OCI-LY7 (cell line): ENCODE data around the gene BTBD2. TPM values are rescaled to one million over a fixed set of nuclear protein-coding genes. Genes with fewer than 3 reads are reported as not detected.

ENCODE experiments used
- BruUV-seq: library from RNA; stranded (reverse); fragments of 400-500 nt; replicated peaks from 2 replicates; lab custom pipeline; 2021; lab: Mats Ljungman, UMichigan
- CTCF ChIA-PET: fragments of 300-600 bp; sonication (Branson Sonifier 250); formaldehyde crosslinking; loops from one replicate; lab custom pipeline; 2022; ENCODE audit warnings: antibody characterized with exemption; ENCODE audit not compliant: unreplicated experiment; lab: Charles Lee
- POLR2A ChIA-PET: fragments of 300-600 bp; sonication (Branson Sonifier 250); formaldehyde crosslinking; loops from one replicate; lab custom pipeline; 2022; ENCODE audit warnings: antibody characterized with exemption; lab: Charles Lee
- DNase-seq: peaks from one replicate; pipeline ENCODE4 v3.0.0-alpha.2; 2015; ENCODE audit warnings: low spot score
- H2AFZ ChIP-seq: fragments of 200-600 bp; sonication (generic), shearing (Covaris generic); 2 replicates; pipeline ENCODE4 v1.6.1; 2014; ENCODE audit warnings: mild to moderate bottlenecking, antibody characterized with exemption, low read length, moderate library complexity
- H3K27ac ChIP-seq: fragments of 200-600 bp; sonication (generic); 2 replicates; pipeline ENCODE4 v1.5.1; 2014; ENCODE audit warnings: mixed run types, low read depth, mild to moderate bottlenecking, moderate library complexity, low read length, inconsistent platforms; ENCODE audit not compliant: poor library complexity, severe bottlenecking
- H3K36me3 ChIP-seq: fragments of 200-600 bp; sonication (generic); 2 replicates; pipeline ENCODE4 v1.6.1; 2014; ENCODE audit warnings: mild to moderate bottlenecking, antibody characterized with exemption, low read length, moderate library complexity, mixed read lengths; ENCODE audit not compliant: insufficient read depth
- H3K4me1 ChIP-seq: fragments of 200-600 bp; sonication (generic); 2 replicates; pipeline ENCODE4 v1.5.1; 2014; ENCODE audit warnings: mild to moderate bottlenecking, low read length; ENCODE audit not compliant: insufficient read depth, poor library complexity, severe bottlenecking
- H3K4me2 ChIP-seq: fragments of 200-600 bp; sonication (generic); 2 replicates; pipeline ENCODE4 v1.6.1; 2014; ENCODE audit warnings: mild to moderate bottlenecking, low read length
- H3K4me3 ChIP-seq: fragments of 200-600 bp; sonication (generic); 2 replicates; pipeline ENCODE4 v1.5.1; 2014; ENCODE audit warnings: mild to moderate bottlenecking, low read depth, low read length; ENCODE audit not compliant: poor library complexity, severe bottlenecking
- H3K79me2 ChIP-seq: fragments of 200-600 bp; sonication (generic); 2 replicates; pipeline ENCODE4 v1.6.1; 2016; ENCODE audit warnings: low read depth, mild to moderate bottlenecking, low read length, moderate library complexity, mixed read lengths; ENCODE audit not compliant: insufficient read depth
- H3K9me2 ChIP-seq: fragments of 200-600 bp; sonication (generic); 2 replicates; pipeline ENCODE4 v1.6.1; 2016; ENCODE audit warnings: mild to moderate bottlenecking, low read length, mixed read lengths; ENCODE audit not compliant: insufficient read depth
- H3K9me3 ChIP-seq: fragments of 200-600 bp; sonication (generic); 2 replicates; pipeline ENCODE4 v1.6.1; 2014; ENCODE audit warnings: mild to moderate bottlenecking, mixed run types, low read length, mixed read lengths
- H4K20me1 ChIP-seq: fragments of 200-600 bp; sonication (generic); 2 replicates; pipeline ENCODE4 v1.6.1; 2014; ENCODE audit warnings: mild to moderate bottlenecking, antibody characterized with exemption, low read length, moderate library complexity, mixed read lengths; ENCODE audit not compliant: insufficient read depth
- EZH2phosphoT487 ChIP-seq: fragments of 200-600 bp; sonication (generic); IDR thresholded peaks from 2 replicates; pipeline ENCODE4 v1.6.1; 2018; ENCODE audit warnings: low read depth, borderline replicate concordance, mild to moderate bottlenecking, mixed run types, antibody characterized with exemption, low read length, moderate library complexity, mixed read lengths
- intact Hi-C: fragments of 100-400 bp; cut with micrococcal nuclease; formaldehyde crosslinking; loops from one replicate; pipeline ENCODE4 v1.10.0; 2022; ENCODE audit not compliant: unreplicated experiment
- total RNA-seq, 2 experiments: library from RNA; depleted of rRNA in 1 of 2; stranded (reverse); fragments of >200 nt in 1 of 2; shearing (Covaris generic) in 1 of 2; gene quantifications; 2 replicates each; pipeline ENCODE4 v1.2.3, GENCODE V29; 2014 to 2022
- TF ChIP-seq, protein P1 (sequence below): fragments of 200-600 bp; sonication (generic); conservative IDR thresholded peaks from 2 replicates; pipeline ENCODE4 v1.5.1; 2014; ENCODE audit warnings: mild to moderate bottlenecking, antibody characterized with exemption, low read length, moderate library complexity, mixed read lengths

The BTBD2 gene
- total RNA-seq, 2 experiments from 2014 or later: 53.9 to 91.6 TPM

DNA sequence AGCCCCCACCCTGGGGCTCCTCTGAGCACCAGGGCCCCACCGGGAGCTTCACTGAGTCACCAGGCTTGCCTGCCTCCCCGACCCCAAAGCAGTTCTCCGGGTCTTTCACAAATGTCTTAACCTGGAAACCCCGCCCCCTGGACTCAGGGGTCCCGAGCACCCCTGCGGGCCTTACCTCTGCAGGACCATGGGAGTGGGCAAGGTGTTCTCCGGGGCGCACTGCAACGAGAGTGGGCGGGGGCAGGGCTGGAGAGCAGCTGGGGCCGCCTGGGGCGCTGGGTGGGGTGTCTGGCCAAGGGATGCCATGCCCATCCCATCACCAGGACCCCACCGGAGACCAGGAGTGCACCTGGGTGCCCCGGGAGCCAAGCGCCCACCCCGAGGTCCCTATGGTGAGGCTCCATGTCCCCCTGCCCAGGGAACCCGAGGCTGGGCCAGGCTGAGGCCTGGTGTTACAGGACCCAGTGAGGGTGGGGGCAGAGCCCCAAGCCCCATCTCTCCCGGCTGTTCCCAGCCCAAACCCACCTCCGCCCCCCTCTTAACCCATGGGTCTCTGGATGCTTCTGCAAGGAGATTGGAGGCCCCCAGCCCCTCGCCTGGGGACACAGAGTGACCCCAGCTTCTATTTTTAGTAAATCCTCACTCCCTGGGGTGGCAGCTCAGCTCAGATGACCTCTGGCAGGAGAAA, 24.6 kb upstream of the BTBD2 start:
- Histone ChIP-seq H3K4me2 (no peak overlapping the region), H3K9me3 (no peaks in the 10 kb centered on the region), H3K36me3 (peaks cover 64% of the 10 kb centered on the region), H3K9me2 (no peaks in the 10 kb centered on the region), H2AFZ (no peak overlapping the region), H3K4me3 (no peak overlapping the region), H3K4me1 (peaks cover 40% of the 10 kb centered on the region), H4K20me1 (no peaks in the 10 kb centered on the region), H3K27ac (no peak overlapping the region), H3K79me2 (0 out of 2 replicates have a peak, but pooled peaks cover 4% of the 10 kb centered on the region)
- POLR2A ChIA-PET: no interaction called here
- no peak for TF ChIP-seq EZH2phosphoT487
- TF ChIP-seq, protein P1, sequence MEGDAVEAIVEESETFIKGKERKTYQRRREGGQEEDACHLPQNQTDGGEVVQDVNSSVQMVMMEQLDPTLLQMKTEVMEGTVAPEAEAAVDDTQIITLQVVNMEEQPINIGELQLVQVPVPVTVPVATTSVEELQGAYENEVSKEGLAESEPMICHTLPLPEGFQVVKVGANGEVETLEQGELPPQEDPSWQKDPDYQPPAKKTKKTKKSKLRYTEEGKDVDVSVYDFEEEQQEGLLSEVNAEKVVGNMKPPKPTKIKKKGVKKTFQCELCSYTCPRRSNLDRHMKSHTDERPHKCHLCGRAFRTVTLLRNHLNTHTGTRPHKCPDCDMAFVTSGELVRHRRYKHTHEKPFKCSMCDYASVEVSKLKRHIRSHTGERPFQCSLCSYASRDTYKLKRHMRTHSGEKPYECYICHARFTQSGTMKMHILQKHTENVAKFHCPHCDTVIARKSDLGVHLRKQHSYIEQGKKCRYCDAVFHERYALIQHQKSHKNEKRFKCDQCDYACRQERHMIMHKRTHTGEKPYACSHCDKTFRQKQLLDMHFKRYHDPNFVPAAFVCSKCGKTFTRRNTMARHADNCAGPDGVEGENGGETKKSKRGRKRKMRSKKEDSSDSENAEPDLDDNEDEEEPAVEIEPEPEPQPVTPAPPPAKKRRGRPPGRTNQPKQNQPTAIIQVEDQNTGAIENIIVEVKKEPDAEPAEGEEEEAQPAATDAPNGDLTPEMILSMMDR: no peak
- no TSS peak for BruUV-seq
- no peak for DNase-seq
- CTCF ChIA-PET: no interaction called here
- intact Hi-C loops: no loop called here

DNA sequence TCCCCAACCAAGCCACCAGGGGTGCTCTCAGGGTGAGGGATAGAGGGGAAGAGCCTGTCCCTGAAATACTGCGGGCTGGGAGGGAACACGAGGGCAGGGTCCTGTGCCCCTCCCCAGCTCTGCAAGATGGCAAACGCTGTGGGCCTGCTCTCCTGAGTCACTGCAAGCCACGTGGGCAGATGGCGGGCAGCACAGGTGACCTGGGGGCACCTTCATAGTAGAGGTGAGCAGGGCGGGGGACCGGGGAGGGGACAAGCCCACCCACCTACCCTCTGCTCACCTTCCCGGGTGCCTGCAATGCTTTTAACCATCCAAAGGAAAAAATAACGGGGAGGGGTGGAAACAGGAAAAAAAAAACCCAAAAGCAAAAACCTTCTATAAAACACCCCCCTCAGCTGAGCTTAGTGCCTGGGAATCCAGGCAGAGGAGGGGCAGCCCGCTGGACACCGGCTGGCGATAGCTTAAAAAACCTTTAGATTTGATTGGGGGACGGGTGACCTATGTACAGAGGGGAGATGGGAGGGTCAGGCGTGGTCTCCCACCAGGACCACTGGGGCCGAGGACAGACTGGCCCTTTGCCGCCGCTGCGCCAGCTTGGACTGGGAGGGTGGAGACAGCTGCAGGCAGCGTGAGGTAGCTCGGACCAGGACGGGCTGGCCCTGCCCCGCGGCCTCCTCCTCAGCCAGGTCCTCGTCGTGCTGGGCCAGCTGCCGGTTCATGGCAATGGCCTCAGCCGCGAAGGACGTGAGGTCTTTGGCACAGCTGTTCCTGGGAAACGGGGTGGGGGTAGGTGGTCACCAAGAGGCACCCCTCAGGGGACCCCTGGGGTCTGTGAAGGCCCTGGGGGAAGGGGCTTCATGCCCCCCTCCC, 23.8 kb upstream of the BTBD2 start:
- peaks cover 57% of the 10 kb centered on the region for H3K36me3 ChIP-seq
- intact Hi-C loops: no loop called here
- no peak overlapping the region for H3K4me3 ChIP-seq
- ChIA-PET CTCF (no interaction called here), POLR2A (no interaction called here)
- no peak overlapping the region for H2AFZ ChIP-seq
- no peak overlapping the region for H3K4me2 ChIP-seq
- 0 out of 2 replicates have a peak, but pooled peaks cover 4% of the 10 kb centered on the region for H3K79me2 ChIP-seq
- no peak for DNase-seq
- H3K9me2 ChIP-seq: no peaks in the 10 kb centered on the region
- TF ChIP-seq, protein P1: no peak
- TF ChIP-seq EZH2phosphoT487: no peak
- no TSS peak for BruUV-seq
- H3K9me3 ChIP-seq: no peaks in the 10 kb centered on the region
- H3K27ac ChIP-seq: no peak overlapping the region
- no peaks in the 10 kb centered on the region for H4K20me1 ChIP-seq
- peaks cover 33% of the 10 kb centered on the region for H3K4me1 ChIP-seq
